Activated CD8-positive, alpha-beta memory T cell treated with anti-CD3 and anti-CD28 coated beads, Interleukin-2, amount 50 U/mL, for 48 hours (primary cell): ENCODE measurements around the gene SEPHS1.
A peak's percentile ranks its signal among the peaks of the same experiment; 100 is the strongest.
"Not testable (repeated sequence)": the region's sequence is repeated elsewhere in the genome, so short reads cannot be mapped to it uniquely, and the experiment has no call there.

Experiments
- DNase-seq: peaks from one replicate; pipeline ENCODE4 v3.0.0-alpha.2; 2020

Gene SEPHS1

DNA sequence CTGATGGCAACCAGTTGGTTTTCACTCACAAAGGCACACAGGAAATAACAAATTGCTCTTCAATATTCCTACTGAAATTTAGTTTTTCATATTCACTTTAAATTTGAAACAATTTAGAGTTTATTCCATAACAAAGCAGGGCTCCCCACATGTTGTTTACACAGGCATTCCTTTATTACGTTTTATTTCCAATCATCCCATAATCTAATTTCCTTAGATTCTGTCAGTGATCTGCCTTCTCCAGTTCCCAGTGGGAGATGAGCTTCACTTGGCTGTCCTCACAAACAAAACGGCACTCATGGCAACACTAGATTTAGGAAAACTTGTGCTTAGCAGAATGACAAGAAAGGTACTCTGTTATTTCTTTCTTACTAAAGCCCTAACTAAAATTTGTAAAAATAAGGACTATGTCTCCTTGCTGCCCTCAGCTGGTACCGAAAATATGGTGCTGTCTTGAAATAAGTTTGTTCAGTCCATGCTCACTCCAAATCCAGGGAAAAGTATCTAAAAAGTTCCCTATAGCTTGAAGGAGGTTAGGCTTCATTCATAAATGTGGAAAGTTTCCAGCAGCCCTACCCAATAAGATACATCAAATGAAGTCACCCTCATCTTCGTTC lies 71.2 kb downstream of the SEPHS1 start:
- no peak for DNase-seq

DNA sequence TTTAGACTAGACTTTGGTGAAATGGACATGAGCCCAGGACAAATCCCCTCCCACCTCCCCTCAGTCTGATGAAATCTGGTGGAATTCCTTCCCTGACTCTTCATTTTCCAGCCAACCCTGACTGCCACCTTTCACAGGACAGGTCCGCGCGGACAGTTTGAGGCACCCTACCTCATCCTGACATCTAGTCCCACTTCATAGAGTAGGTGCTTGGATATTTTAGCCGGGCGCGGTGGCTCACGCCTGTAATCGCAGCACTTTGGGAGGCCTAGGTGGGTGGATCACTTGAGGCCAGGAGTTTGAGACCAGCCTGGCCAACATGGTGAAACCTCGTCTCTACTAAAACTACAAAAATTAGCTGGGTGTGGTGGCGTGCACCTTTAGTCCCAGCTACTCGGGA lies 71.9 kb downstream of the SEPHS1 start:
- DNase-seq: not testable (repeated sequence)

DNA sequence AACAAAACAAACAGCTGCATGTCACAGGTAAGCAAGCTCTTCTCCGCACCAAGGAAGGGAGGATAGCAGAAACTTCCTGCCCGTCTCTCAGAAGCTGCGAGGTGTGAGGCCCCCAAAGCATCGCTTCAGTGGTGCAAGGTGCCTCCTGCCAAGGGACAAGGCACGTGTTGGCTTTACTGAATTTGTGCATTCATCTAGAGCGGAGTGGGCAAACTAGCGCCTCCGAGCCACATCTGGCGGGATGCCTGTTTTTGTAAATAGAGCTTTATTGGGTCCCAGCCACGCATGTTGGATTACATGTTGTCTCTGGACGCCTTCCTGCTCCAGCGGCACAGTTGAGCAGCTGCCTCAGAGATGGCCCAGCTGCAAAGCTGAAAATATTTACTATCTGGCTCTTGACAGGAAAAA lies 75.9 kb downstream of the SEPHS1 start:
- no peak for DNase-seq

GRCh38 chr10:13271552-13272163 lies 76.4 kb downstream of the SEPHS1 start:
- DNase-seq: peak; percentile 69

- DNase-seq: no peak
Measured at GRCh38 chr10:13270877-13271551, 77.1 kb downstream of the SEPHS1 start.

DNA sequence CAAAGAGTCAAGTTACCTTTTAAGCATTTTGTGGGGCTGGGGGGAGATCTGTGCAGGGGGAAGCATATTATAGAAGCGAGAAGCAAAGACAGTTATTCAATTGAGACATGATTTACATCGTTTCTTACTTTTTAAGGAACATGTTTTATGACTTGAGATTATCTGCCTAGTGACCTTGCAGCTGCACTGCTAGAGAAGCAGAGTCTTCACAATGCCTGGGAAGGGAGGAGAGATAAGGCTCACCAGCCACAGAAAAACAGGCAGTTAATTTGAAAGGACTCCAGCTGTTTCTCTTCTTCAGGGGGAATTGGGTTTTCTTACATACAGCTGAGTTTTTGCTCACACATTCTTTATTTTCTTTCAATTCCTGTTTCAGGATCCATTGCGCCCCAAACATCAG lies 79.3 kb downstream of the SEPHS1 start:
- DNase-seq: no peak

GRCh38 chr10:13268310-13268709 lies 79.8 kb downstream of the SEPHS1 start:
- no peak for DNase-seq
